IgD-negative memory B cell (primary cell): ENCODE results near the gene TIMM17A. TPM values are rescaled to one million over a fixed set of nuclear protein-coding genes. Genes with fewer than 3 reads are reported as not detected.
"Not testable (repeated sequence)": the region's sequence is repeated elsewhere in the genome, so short reads cannot be mapped to it uniquely, and the experiment has no call there.

Experiments
- H3K27ac Mint-ChIP-seq, 3 donors: one replicate each; pipeline ENCODE4 v1.8.0; 2020 to 2022; ENCODE audit warnings: mild to moderate bottlenecking in 3 of 3, mixed read lengths in 3 of 3, moderate library complexity in 1 of 3
- H3K27me3 Mint-ChIP-seq: one replicate; pipeline ENCODE4 v1.8.0; 2021; ENCODE audit warnings: mixed read lengths
- H3K36me3 Mint-ChIP-seq: one replicate; pipeline ENCODE4 v1.8.0; 2020; ENCODE audit warnings: mild to moderate bottlenecking, mixed read lengths
- H3K4me1 Mint-ChIP-seq, 3 donors: one replicate each; pipeline ENCODE4 v1.8.0; 2020 to 2022; ENCODE audit warnings: mixed read lengths in 3 of 3, mild to moderate bottlenecking in 1 of 3
- H3K4me3 Mint-ChIP-seq, 4 donors: one replicate each; pipeline ENCODE4 v1.8.0; 2020 to 2022; ENCODE audit warnings: mild to moderate bottlenecking in 4 of 4, mixed read lengths in 4 of 4, moderate library complexity in 3 of 4
- H3K9me3 Mint-ChIP-seq, 3 donors: one replicate each; pipeline ENCODE4 v1.8.0; 2020 to 2021; ENCODE audit warnings: mixed read lengths in 3 of 3, mild to moderate bottlenecking in 1 of 3
- polyA plus RNA-seq: library from polyadenylated mRNA; unstranded; fragments of 300-500 nt; fragmentation: Illumina TruSeq; gene quantifications from one replicate; pipeline ENCODE4 v1.2.3, GENCODE V29; 2021

Gene TIMM17A
- polyA plus RNA-seq, 1 donor from 2014 or later = 31.3 TPM

GRCh38 chr1:202012544-202013478 is 57.5 kb downstream of the TIMM17A start:
- Mint-ChIP-seq H3K4me3 (no peak overlapping the region), H3K9me3 (no peaks in the 10 kb centered on the region), H3K27ac (no peak overlapping the region), H3K4me1 (peaks cover 2 to 4% (median 3%) of the 10 kb centered on the region in 3 donors), H3K36me3 (peaks cover 3% of the 10 kb centered on the region), H3K27me3 (peaks cover 2% of the 10 kb centered on the region)

GRCh38 chr1:202013603-202014002 is 58.3 kb downstream of the TIMM17A start:
- no peak overlapping the region for H3K27ac Mint-ChIP-seq
- H3K4me3 Mint-ChIP-seq = no peak overlapping the region
- H3K4me1 Mint-ChIP-seq = peaks cover 2 to 4% (median 3%) of the 10 kb centered on the region in 3 donors
- peaks cover 2% of the 10 kb centered on the region for H3K27me3 Mint-ChIP-seq
- H3K36me3 Mint-ChIP-seq = peaks cover 3% of the 10 kb centered on the region
- no peaks in the 10 kb centered on the region for H3K9me3 Mint-ChIP-seq

GRCh38 chr1:202014060-202014459 is 58.8 kb downstream of the TIMM17A start:
- H3K27me3 Mint-ChIP-seq = peaks cover 2% of the 10 kb centered on the region
- H3K36me3 Mint-ChIP-seq = peaks cover 3% of the 10 kb centered on the region
- H3K4me1 Mint-ChIP-seq = peaks cover 2 to 4% (median 3%) of the 10 kb centered on the region in 3 donors
- no peak overlapping the region for H3K4me3 Mint-ChIP-seq
- H3K9me3 Mint-ChIP-seq = peaks cover 0 to 1% (median 0%) of the 10 kb centered on the region in 3 donors
- no peak overlapping the region for H3K27ac Mint-ChIP-seq

- H3K4me1 Mint-ChIP-seq = no peaks in the 10 kb centered on the region
- no peak overlapping the region for H3K4me3 Mint-ChIP-seq
- no peak overlapping the region for H3K27ac Mint-ChIP-seq
- peaks cover 3% of the 10 kb centered on the region for H3K36me3 Mint-ChIP-seq
- peaks cover 0 to 2% (median 0%) of the 10 kb centered on the region in 3 donors for H3K9me3 Mint-ChIP-seq
- H3K27me3 Mint-ChIP-seq = peaks cover 2% of the 10 kb centered on the region
Measured at GRCh38 chr1:202014915-202015661, 59.8 kb downstream of the TIMM17A start.

- H3K4me3 Mint-ChIP-seq = no peak overlapping the region
- H3K36me3 Mint-ChIP-seq = peaks cover 3% of the 10 kb centered on the region
- H3K27me3 Mint-ChIP-seq = peaks cover 2% of the 10 kb centered on the region
- no peak overlapping the region for H3K27ac Mint-ChIP-seq
- no peaks in the 10 kb centered on the region for H3K4me1 Mint-ChIP-seq
- peaks cover 0 to 2% (median 0%) of the 10 kb centered on the region in 3 donors for H3K9me3 Mint-ChIP-seq
Measured at GRCh38 chr1:202015662-202015937, 60.3 kb downstream of the TIMM17A start.

GRCh38 chr1:202016022-202016810 is 60.9 kb downstream of the TIMM17A start:
- H3K36me3 Mint-ChIP-seq = peaks cover 3% of the 10 kb centered on the region
- H3K4me1 Mint-ChIP-seq = peaks cover 0 to under 1% (median 0%) of the 10 kb centered on the region in 3 donors
- no peak overlapping the region for H3K4me3 Mint-ChIP-seq
- H3K9me3 Mint-ChIP-seq = peaks cover 0 to 2% (median 0%) of the 10 kb centered on the region in 3 donors
- peaks cover 2% of the 10 kb centered on the region for H3K27me3 Mint-ChIP-seq
- no peak overlapping the region for H3K27ac Mint-ChIP-seq

- peak overlapping the region in 1 of 4 donors; percentile 28 for H3K4me3 Mint-ChIP-seq
- H3K27me3 Mint-ChIP-seq = peaks cover 5% of the 10 kb centered on the region
- H3K9me3 Mint-ChIP-seq = peaks cover 0 to 2% (median 0%) of the 10 kb centered on the region in 3 donors
- H3K27ac Mint-ChIP-seq = peak overlapping the region in 1 of 3 donors; percentile 78
- peaks cover 5% of the 10 kb centered on the region for H3K36me3 Mint-ChIP-seq
- peaks cover 0 to 1% (median 0%) of the 10 kb centered on the region in 3 donors for H3K4me1 Mint-ChIP-seq
Measured at GRCh38 chr1:202016811-202017748, 61.8 kb downstream of the TIMM17A start.

- Mint-ChIP-seq H3K4me3 (no peak overlapping the region), H3K27me3 (peaks cover 5% of the 10 kb centered on the region), H3K36me3 (peaks cover 5% of the 10 kb centered on the region), H3K9me3 (peaks cover 0 to 3% (median 0%) of the 10 kb centered on the region in 3 donors), H3K27ac (peak overlapping the region in 1 of 3 donors; percentile 78), H3K4me1 (peaks cover 0 to 1% (median 0%) of the 10 kb centered on the region in 3 donors)
Measured at GRCh38 chr1:202017749-202018467, 62.6 kb downstream of the TIMM17A start.

- no peak overlapping the region for H3K27ac Mint-ChIP-seq
- peaks cover 10% of the 10 kb centered on the region for H3K27me3 Mint-ChIP-seq
- peaks cover 0 to 1% (median 0%) of the 10 kb centered on the region in 3 donors for H3K4me1 Mint-ChIP-seq
Measured at GRCh38 chr1:202018468-202019234, 63.3 kb downstream of the TIMM17A start.

GRCh38 chr1:202019235-202019558 is 63.9 kb downstream of the TIMM17A start:
- H3K27ac Mint-ChIP-seq, H3K4me3 Mint-ChIP-seq, H3K4me1 Mint-ChIP-seq, H3K36me3 Mint-ChIP-seq, H3K27me3 Mint-ChIP-seq, H3K9me3 Mint-ChIP-seq: not testable (repeated sequence)

More at GRCh38 chr1:202018468-202019234, 63.3 kb downstream of the TIMM17A start:
- peaks cover 0 to 3% (median 0%) of the 10 kb centered on the region in 3 donors for H3K9me3 Mint-ChIP-seq
- no peak overlapping the region for H3K4me3 Mint-ChIP-seq
- peaks cover 5% of the 10 kb centered on the region for H3K36me3 Mint-ChIP-seq
